HG03066 (cell line): Measurements from ENCODE around the gene SANBR.
"Not testable (repeated sequence)": the region's sequence is repeated elsewhere in the genome, so short reads cannot be mapped to it uniquely, and the experiment has no call there.

Experiments
- ATAC-seq: cut with Tn5 transposase; IDR thresholded peaks from one replicate; pipeline ENCODE4 v1.9.1; 2021; ENCODE audit warnings: low read depth; ENCODE audit not compliant: unreplicated experiment

The SANBR gene

GRCh38 chr2:61065714-61066709, at the start of gene SANBR:
Gene SANBR, plus strand, starts transcription at chr2:61065871. Its CDS starts 4,480 bp downstream, at chr2:61070351.
- ATAC-seq: peak; percentile 96

DNA sequence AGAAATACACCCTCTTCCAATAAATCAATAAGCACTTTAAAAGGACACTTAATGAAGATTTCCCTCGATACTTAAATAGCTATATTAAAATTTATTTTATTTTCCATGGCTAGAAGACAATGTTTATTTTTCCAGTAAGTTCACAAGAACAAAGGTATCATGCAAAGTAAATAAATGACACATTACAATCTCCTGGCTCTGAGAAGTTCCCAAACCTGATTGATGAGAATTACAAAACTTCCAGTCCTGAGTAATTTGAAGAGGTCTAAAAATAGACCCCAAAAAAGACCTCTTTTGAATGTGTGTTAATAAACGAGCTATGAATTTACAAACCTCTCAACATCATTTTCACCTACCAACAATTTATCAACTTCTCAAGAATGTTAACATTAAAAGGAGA, 49.7 kb upstream of the SANBR start:
- ATAC-seq: no peak

- ATAC-seq: no peak
Observed at GRCh38 chr2:61016392-61017002, 49.2 kb upstream of the SANBR start.

DNA sequence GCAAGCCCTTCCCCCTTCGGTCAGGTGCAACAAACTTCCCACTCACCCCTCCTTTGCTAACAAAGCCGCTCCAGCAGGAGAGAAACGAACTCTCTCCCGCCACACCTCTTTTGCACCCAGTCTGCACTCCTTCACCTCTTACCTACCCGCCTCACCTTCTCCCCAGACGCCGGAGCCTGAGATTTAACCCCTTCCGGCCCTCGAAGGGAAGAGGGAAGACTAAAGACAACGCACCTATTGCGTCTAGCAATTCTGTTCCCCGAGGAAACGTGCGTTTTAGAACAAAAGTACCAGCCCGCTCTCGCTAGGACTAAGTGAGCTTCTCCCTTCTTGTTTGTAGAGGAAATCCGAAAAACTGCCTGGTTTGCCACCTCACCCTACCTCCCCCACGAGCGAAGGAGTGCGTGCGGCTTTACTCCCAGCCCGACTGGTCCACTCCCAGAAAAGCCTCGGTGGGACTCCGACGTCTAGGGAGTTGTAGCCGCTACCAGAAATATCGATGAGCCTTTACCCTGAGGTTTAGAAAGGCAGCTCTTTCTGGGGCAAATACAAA, 48.6 kb upstream of the SANBR start:
- ATAC-seq: peak; percentile 62

- peak; percentile 78 for ATAC-seq
Observed at GRCh38 chr2:61017556-61018317, 47.9 kb upstream of the SANBR start, which contains the start of the genes PEX13 and PUS10. Gene PEX13, plus strand, starts transcription at chr2:61017720. Its CDS starts 40 bp downstream, at chr2:61017760. Gene PUS10, minus strand, starts transcription at chr2:61018255. Its CDS starts 6,365 bp downstream, at chr2:61011890.

- no peak for ATAC-seq
Observed at GRCh38 chr2:61018318-61018755, 47.3 kb upstream of the SANBR start.

- no peak for ATAC-seq
Observed at GRCh38 chr2:61018798-61019197, 46.9 kb upstream of the SANBR start.

DNA sequence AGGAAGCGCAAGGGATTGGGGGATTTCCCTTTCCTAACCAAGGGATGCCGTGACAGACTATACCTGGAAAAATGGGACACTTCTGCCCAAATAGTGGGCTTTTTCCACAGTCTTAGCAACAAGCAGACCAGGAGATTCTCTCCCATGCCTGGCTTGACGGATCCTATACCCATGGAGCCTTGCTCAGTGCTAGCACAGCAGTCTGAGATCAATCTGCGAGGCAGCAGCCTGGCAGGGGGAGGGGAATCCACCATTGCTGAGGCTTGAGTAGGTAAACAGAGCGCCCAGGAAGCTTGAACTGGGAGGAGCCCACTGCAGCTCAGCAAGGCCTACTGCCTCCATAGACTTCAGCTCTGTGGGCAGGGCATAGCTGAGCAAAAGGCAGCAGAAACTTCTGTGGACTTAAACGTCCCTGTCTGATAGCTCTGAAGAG, 44.4 kb upstream of the SANBR start:
- no peak for ATAC-seq

GRCh38 chr2:61023670-61024069, 42.0 kb upstream of the SANBR start:
- ATAC-seq: no peak

GRCh38 chr2:61029533-61029932, 36.1 kb upstream of the SANBR start:
- ATAC-seq: no peak

DNA sequence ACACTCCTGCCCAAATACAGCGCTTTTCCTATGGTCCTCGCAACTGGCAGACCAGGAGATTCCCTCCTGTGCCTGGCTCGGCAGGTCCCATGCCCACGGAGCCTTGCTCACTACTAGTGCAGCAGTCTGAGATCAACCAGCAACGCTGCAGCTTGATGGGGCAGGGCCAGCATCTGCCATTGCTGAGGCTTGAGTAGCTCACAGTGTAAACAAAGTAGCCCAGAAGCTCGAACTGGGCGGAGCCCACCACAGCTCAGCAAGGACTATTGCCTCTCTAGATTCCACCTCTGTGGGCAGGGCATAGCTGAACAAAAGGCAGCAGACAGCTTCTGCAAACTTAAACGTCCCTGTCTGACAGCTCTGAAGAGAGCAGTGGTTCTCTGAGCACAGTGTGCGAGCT, 31.1 kb upstream of the SANBR start:
- ATAC-seq: not testable (repeated sequence)

DNA sequence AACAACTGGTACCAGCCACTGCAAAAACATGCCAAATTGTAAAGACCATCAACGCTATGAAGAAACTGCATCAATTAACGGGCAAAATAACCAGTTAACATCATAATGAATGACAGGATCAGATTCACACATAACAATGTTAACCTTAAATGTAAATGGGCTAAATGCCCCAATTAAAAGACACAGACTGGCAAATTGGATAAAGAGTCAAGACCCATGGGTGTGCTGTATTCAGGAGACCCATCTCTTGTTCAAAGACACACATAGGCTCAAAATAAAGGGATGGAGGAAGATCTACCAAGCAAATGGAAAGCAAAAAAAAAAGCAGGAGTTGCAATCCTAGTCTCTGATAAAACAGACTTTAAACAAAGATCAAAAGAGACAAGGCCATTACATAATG, 29.0 kb upstream of the SANBR start:
- ATAC-seq: not testable (repeated sequence)

GRCh38 chr2:61042807-61043206, 22.9 kb upstream of the SANBR start:
- no peak for ATAC-seq

DNA sequence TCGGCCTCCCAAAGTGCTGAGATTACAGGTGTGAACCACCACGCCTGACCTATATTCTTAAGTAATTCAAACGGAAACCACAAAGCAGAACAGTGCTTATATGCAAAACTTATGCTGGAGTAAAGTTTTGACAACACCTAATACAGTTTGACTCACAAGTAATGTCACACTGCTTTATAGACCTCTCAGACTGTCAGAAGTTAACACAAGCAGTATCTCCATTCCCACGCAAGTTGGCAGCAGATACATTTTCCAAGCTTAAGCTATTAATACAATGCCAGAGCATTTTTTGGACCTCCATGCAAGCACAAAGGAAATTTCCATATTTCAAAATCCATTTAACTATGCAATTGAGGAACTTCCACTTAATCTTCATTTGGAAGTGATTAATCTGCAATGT, 21.0 kb upstream of the SANBR start:
- ATAC-seq: no peak

- ATAC-seq: no peak
Observed at GRCh38 chr2:61045226-61045625, 20.4 kb upstream of the SANBR start.

DNA sequence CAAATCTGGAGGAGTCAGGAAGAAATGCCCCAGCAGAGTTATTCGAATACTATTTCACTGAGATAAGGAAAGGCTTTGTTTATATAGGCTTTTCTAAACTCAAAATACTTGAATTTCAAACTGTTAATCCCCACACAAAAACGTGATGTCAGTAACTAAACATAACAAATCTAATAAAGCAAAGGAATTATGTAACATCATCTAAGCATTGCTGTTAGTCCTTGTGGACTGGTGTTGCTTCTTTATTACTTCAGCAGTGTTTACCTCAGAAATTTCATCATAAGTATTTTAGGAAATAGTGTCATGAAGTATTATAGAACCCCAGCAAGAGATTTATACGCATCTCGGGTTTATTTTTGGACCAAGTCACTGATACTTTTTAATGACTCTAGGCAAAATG, 19.7 kb upstream of the SANBR start:
- no peak for ATAC-seq

GRCh38 chr2:61055557-61055956, 10.1 kb upstream of the SANBR start:
- no peak for ATAC-seq

- no peak for ATAC-seq
Observed at GRCh38 chr2:61057562-61057961, 8.1 kb upstream of the SANBR start.

DNA sequence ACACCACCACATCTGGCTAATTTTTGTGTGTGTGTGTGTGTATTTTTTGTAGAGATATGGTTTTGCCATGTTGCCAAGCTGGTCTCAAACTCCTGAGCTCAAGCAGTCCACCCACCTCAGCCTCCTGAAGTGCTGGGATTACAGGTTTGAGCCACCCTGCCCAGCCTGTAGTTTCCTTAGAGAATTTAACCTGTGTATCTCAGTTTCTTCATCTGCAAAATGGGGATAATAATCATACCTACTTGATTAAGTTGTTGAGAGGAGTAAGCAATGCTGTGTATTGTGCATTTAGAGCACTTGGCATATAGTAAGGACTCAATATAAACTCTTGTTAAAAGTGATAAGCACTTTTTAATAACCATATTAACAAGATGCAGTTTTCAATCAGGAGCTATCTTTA, 6.3 kb upstream of the SANBR start:
- ATAC-seq: no peak

DNA sequence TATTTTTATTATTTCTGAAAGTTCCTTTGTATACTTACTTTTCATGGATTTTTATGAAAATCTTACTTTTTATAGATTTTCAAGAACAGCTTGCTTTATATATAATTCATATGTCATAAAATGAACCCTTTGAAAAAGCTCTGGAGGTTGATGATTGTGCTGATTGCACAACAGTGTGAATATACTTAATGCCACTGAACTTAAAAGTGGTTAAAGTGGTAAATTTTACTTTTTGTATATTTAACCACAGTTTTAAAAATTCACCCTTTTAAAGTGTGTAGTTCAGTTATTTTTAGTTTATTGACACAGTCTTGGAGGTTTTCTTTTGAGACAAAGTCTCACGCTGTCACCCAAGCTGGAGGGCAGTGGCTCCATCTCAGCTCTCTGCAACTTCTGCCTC, 8.4 kb downstream of the SANBR start:
- ATAC-seq: no peak
